GM03348 (cell line): ENCODE results near the gene TBX1.

Experiments
- DNase-seq: peaks from one replicate; pipeline ENCODE4 v3.0.0; 2012; ENCODE audit warnings: low spot score

The TBX1 gene

GRCh38 chr22:19800306-19800705, 39.7 kb downstream of the TBX1 start:
- no peak for DNase-seq

DNA sequence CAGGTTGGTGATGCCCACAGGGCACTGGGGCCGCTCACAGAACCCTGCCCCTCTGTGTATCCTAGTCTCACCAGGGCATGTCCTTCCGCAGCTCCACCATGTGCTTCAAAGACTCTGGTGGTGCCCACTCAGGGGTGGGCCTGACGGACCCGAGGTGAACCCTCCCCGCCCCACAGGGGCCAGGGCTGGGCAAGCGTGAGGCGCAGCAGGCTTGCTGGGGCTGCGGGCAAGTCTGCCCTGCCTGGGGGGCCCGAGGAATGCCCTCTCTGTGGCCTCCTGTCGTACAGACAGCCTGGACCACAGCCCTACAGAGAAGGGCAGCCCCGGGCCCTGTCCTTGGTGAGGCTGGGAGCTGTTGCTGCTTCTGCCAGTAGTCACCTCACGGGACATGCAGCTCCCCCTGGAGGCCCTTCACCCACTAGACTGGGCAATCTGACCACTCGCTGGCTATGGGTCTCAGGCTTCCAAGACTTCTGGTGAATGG, 40.2 kb downstream of the TBX1 start:
- DNase-seq = peak; percentile 62

GRCh38 chr22:19801340-19802000, 40.9 kb downstream of the TBX1 start:
- peak; percentile 70 for DNase-seq

- DNase-seq = no peak
Measured at GRCh38 chr22:19802001-19802893, 41.7 kb downstream of the TBX1 start.

- DNase-seq = no peak
Measured at GRCh38 chr22:19802894-19803735, 42.5 kb downstream of the TBX1 start.

DNA sequence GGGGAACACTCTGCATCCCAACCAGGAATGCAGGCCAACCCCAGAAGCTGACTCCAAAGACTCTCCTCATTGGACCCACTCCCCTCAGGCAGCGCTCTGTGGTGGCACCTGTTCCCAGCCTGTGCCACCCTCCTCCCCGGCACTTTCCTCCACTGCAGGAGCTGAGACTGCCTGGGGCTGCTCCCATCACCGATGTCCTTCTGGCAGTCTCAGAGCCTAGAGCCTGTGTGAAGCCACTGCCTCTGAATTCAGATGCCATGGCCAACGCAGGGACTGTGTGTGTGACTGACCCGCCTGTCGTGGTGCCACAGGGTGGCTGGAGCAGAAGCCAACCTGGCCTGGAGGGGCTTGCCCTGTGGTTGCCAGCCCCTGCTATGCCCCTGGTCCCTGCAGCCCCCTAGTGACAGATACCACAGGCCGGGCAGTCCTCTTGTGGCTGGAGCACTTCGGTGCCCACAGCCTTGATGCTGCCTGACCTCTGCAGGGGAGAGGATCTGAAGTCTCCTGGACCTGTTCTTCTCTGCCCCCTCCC, 43.2 kb downstream of the TBX1 start:
- DNase-seq = no peak

DNA sequence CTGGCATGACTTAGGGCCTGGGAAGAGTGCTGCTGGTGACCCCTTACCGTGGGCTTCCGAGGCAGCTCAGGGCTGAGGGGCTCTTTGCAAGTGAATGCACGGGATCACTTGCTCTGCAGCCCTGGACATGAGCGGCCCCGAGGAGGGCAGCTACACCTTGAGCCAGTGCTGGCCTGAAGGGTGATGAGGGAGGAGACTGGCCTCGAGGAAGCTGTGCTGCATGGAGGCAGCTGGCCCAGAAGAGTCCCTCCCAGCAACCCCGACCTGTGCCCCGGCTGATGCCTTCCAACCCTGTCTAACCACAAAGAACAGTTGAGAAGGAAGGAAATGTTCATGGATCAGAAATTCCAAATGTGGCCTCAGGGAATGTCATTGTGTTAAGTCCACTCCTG, 45.2 kb downstream of the TBX1 start:
- no peak for DNase-seq

- no peak for DNase-seq
Measured at GRCh38 chr22:19806213-19807160, 45.9 kb downstream of the TBX1 start.

DNA sequence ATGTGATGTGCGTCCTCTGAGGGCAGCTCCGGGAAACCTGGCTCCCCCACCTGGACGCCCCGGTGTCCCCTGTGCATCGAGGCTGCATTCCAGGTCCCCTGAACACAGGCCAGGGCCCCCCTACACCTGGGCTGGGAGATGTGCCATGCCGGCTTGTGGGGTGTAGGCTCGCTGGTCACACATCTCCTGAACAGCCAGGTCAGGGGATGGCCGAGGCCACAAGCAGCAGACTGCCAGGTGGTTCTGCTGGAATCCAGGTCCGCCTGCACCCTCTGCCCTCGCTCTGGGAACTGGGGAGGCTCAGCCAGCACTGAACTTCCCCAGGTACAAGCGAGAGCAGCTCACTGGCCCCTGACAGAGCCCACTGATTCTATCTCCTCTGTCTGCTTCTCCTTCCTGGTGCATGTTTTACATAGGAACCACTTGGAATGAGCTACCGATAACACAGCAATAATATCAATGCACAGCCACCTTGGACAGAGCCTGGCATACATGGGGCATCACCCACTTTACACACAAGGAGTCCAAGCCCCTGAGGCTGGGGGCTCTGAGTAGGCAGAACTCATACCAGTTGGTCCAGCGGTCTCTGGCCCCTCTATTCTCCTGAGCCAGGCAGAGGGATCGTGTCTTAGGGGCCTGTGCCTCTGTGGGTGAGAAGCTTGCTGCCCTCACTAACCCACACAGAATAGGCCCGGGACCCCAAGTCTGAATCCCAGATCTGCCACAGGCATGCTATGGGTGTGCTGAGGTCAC, 46.8 kb downstream of the TBX1 start:
- no peak for DNase-seq

DNA sequence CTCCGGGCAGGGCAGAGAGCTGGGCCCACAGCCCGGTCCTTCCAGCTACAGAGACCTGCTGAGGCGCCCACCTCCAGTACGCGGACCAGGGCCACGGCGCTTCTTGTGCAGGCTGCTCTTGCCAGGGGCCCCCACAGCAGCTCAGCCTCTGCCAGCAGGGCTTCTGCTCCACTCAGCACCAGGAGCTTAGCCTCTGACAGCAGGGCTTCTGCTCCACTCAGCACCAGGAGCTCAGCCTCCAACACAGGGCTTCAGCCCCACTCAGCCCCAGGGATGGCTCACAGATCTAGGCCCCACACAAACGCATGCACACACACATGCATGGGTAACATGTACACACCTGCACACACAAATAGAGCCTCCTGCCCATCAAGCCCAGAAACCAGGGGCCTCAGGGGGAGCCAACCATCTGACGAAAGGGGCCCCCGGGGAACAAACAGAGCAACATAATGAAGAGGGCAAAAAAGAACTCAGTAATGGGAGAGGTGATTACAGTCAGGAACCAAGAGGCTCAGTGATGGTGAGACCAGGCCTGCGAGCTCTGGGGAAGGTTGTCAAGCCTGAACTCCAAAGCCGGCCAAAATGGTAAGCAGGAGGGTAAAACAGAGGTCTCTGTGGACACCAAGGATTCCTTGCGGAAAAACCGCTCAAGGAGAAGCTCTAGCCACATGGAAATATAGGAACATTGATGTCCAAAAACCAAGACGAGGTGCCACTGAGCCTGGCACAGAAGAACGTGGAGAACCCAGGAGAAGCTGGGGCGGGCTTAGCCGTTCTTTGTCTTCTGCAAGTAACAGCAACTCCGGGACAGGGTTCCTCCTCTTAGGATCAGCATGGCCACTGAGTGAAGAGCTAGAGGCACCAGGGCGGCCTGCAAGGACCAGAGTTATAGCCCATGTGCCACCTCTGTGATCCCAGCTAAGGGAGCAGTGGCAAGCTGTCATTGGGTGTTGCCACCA, 47.6 kb downstream of the TBX1 start:
- DNase-seq = no peak

DNA sequence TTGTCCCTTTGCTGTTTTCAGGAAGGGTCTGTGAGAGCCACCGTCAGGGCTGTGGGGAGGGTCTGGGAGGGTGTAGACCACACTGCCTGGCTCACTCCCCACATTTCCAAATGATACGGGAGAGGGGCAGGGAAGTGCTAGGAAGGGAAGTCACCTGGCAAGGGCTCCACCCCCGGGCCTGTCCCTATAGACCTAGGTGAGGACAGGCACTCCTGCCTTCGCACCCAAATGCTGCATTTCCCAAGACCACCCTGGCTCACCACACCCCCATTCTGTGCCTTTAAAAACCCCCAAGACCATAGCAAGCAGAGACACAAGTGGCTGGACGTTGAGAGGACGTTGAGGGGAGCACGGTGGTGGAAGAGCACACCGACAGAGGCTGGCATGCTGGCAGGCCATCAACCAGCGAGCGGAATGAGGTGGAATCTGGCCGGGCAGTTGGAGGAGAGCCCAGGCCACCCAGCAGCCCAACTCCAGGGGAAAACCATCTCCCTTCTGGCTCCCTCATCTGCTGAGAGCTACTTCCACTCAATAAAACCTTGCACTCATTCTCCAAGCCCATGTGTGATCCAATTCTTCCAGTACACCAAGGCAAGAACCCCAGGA, 48.4 kb downstream of the TBX1 start:
- no peak for DNase-seq

GRCh38 chr22:19809741-19810140, 49.2 kb downstream of the TBX1 start:
- DNase-seq = no peak

DNA sequence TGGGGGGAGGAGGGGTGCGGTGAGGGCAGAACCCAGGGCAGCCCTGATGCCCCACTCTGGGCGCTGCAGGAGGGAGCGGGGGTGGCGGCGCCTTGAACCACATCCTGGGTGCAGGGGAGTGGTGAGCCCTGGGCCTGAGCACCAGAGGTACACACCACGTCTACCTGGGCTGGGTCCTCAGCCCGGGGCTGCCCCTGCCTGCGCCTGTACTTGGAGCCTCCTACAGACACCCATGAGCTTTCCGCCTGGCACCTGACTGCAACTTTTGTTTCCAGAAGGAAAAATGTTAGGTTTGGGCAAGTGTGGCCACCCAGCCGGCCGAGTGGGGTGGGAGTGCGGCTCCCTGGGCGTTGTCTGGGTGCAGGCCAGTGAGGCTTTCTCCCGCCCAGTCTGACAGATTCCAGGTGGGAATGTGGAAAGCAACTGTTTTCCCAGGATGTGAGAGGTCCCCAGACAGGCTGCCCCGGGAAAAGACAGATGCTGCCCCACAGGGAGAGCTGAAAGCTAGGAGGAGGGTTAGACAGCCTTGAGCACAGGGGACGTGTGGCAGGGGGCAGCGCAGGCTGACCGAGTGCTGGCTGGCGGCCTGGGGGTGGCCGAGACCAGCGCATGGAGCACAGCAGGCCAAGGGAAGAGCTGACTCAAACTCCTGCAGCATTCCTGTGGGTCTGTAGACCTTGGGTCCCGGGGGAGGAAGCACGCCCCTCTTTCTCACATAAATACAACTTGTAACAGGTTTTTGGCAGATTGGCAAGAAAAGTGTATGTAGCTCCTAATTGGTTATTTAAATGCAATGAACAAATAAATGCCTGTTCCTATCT, 50.0 kb downstream of the TBX1 start:
- peak; percentile 79 for DNase-seq

GRCh38 chr22:19811211-19811621, 50.6 kb downstream of the TBX1 start:
- DNase-seq = no peak

DNA sequence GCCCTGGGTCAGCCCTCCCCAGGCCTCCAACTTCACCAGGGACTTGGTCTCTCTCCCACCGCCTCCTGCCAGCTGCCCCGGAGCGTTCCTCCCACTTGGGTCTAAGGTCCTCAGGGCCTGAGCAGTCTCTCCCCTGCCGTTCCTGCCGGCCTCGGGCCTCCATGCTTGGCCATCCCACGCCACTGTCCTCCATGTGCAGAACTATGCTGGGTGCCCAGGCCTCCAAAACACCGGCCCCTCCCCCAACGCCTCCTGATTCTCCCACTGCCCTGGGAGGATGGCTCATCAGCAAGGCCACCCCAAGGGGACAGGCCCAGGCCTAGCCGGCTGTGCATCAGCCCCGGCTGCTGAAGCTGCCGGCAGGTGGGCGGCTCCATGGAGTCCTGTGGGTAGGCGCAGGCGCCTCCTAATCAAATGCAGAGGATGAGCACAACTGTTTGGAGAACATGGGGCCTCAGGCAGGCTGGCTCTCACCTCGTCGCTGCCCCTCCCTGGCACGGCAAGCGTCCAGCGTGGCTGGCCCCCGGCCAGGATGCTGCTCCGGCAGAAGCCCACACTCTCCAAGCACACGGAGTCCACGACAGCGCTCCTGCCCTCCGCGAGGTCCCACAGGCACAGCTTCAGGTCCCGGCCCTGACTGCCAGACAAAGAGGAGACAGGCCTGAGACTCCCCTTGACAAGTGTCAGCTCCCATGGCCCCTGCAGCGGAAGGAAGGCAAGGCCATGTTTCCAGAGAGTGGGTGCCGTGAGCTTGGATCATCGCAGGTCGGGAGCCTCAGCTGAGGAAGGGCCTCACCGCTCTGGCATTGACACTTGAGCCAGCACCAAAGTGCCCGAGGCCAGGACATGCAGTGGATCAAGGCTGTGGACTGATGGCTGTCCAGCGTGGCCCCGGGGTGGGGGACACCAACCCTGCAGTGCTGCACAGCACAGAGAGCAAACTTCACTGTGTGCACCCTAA, 51.5 kb downstream of the TBX1 start:
- DNase-seq = no peak

DNA sequence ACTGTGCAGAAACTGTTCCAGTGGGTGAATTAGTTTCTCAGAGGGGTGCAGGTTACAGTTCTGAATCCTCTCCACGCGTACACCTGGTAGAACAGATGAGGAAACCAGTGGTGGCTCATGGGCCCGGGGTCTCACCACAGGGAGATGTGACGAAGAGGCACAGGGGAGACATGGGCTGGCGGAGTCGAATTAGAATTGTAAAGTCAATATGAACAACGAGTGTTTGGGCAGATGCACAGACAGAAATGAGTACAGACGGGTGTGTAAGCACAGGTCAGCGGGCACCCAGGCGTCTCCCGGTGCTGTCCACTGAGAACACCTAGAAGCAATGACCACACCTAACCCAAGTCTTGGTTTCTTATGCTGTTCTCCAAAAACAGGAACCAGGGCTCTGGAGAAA, 52.3 kb downstream of the TBX1 start:
- DNase-seq = no peak

DNA sequence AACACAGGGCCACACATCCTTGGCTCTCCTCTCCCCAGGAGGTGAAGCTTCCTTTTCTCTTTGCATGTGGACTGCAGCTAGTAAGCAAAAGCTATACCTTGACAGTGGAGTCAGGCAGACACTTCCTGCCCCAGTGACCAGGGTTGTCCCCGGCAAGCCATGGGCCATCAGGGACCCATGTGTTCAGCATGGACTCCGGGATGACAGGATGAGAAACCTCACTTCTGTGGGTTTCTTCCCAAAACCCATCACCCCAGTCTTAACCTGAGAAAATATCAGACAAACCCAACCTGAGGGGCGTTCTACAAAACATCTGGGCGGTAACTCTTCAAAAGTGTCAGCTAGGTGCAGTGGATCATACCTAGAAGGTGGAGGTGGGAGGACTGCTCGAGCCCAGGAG, 53.9 kb downstream of the TBX1 start:
- DNase-seq = peak; percentile 2
